BLaER1 treated with 17β-estradiol and CSF1 and Interleukin-3, amounts not matched to agents 10 nM and 100 nM (cell line): Measurements from ENCODE around the gene MYL12B.

Experiments
- H3K27ac ChIP-seq, 11 experiments: shearing (Covaris generic); formaldehyde crosslinking; 2 replicates each; pipeline ENCODE4 v1.8.1; 2022
- H3K27me3 ChIP-seq, 11 experiments: shearing (Covaris generic); formaldehyde crosslinking; 2 replicates each; pipeline ENCODE4 v1.8.1; 2022
- H3K36me3 ChIP-seq, 11 experiments: shearing (Covaris generic); formaldehyde crosslinking; 2 replicates each; pipeline ENCODE4 v1.8.1; 2022
- H3K4me1 ChIP-seq, 10 experiments: shearing (Covaris generic); formaldehyde crosslinking; 2 replicates each; pipeline ENCODE4 v1.8.1; 2022
- H3K4me2 ChIP-seq, 11 experiments: shearing (Covaris generic); formaldehyde crosslinking; 2 replicates each; pipeline ENCODE4 v1.8.1; 2022
- H3K4me3 ChIP-seq, 10 experiments: shearing (Covaris generic); formaldehyde crosslinking; 2 replicates each; pipeline ENCODE4 v1.8.1; 2022
- H3K9ac ChIP-seq, 11 experiments: shearing (Covaris generic); formaldehyde crosslinking; 2 replicates each; pipeline ENCODE4 v1.8.1; 2022
- H3K9me3 ChIP-seq, 11 experiments: shearing (Covaris generic); formaldehyde crosslinking; replicated peaks in 1 of 11; 2 replicates each; pipeline ENCODE4 v1.8.1; 2022
- H4K20me1 ChIP-seq, 11 experiments: shearing (Covaris generic); formaldehyde crosslinking; 2 replicates each; pipeline ENCODE4 v1.8.1; 2022
- Cebpa-rat ChIP-seq, 11 experiments: shearing (Covaris generic); IDR thresholded peaks; 2 replicates each; pipeline ENCODE4 v1.8.1; 2022

Gene MYL12B

DNA sequence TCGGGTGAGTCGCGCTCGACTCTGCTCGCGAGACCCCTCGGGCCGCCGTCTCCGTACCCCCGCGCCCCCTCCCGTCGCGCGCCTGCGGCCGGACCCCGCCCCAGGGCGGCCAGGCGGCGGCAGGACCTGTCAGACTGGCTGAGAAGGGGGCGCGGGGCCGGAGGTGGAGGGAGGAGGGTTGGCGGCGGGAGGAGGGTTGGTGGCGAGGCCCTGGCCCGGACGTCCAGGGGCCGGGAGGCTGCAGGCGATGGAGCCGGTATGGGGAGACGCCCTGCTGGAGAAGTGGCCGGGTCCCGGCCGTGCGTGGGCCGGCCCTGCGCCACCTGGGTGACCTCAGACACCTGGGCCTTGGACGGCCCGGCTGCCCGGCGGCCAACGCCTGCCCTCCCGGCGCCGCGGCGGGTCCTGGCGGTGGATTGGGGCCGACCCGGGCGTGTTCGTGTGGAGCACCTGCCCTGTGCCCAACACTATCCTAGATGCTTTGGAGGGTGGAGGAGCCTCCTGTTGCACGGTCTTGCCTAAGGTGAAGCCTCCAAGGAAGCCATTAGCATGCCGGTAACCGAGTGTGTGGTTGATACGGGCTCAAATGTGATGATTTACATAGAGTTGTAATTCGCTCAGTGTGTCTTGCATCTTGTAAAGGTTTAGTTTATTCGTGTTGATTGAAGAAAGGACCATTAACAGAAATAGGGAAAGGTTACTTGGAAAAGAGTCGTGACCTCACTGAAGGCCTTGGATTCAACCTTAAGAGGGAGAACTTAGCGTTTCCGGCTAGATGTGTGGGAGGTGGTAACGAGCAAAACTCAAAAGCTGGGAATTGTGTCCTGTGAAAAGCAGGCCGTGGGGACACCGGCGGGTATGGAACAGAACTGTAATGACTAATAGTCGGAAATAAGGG is 550 bp downstream of the MYL12B start:
- Histone ChIP-seq H3K36me3 (peaks cover 14 to 29% (median 21%) of the 10 kb centered on the region in 11 experiments), H3K4me2 (peak overlapping the region; percentile 87 to 94 (median 90)), H3K4me1 (peaks cover 68 to 79% (median 76%) of the 10 kb centered on the region in 10 experiments), H3K9ac (peak overlapping the region; percentile 97 to 99 (median 99)), H3K9me3 (no peaks in the 10 kb centered on the region), H3K27ac (peak overlapping the region; percentile 98 to 100 (median 99)), H3K27me3 (no peaks in the 10 kb centered on the region), H4K20me1 (peaks cover 48 to 69% (median 54%) of the 10 kb centered on the region in 11 experiments), H3K4me3 (peak overlapping the region; percentile 87 to 99 (median 97))
- no peak for TF ChIP-seq Cebpa-rat (IDR thresholded peaks at IDR 0.05)

- H3K9me3 ChIP-seq, result no peaks in the 10 kb centered on the region
- peak overlapping the region; percentile 97 to 99 (median 99) for H3K9ac ChIP-seq
- peak overlapping the region; percentile 98 to 100 (median 99) for H3K27ac ChIP-seq
- H3K4me3 ChIP-seq, result peak overlapping the region; percentile 87 to 99 (median 97)
- no peaks in the 10 kb centered on the region for H3K27me3 ChIP-seq
- H3K36me3 ChIP-seq, result peaks cover 6 to 23% (median 14%) of the 10 kb centered on the region in 11 experiments; a peak in 21 of 22 replicates
- no peak for TF ChIP-seq Cebpa-rat (IDR thresholded peaks at IDR 0.05)
- H4K20me1 ChIP-seq, result peaks cover 55 to 69% (median 61%) of the 10 kb centered on the region in 11 experiments
- peak overlapping the region; percentile 87 to 94 (median 90) for H3K4me2 ChIP-seq
- H3K4me1 ChIP-seq, result peaks cover 70 to 79% (median 76%) of the 10 kb centered on the region in 10 experiments
Measured at GRCh38 chr18:3263132-3263700, 1.3 kb downstream of the MYL12B start.

GRCh38 chr18:3264362-3264761 is 2.4 kb downstream of the MYL12B start:
- peak overlapping the region in 3 of 11 experiments; percentile 7 to 100 (median 100); a peak in 2 of 22 replicates for H3K27ac ChIP-seq
- peak overlapping the region; percentile 87 to 94 (median 90) for H3K4me2 ChIP-seq
- no peaks in the 10 kb centered on the region for H3K27me3 ChIP-seq
- peak overlapping the region in 9 of 10 experiments; percentile 87 to 99 (median 97); a peak in 15 of 20 replicates for H3K4me3 ChIP-seq
- peaks cover 0 to 18% (median 2%) of the 10 kb centered on the region in 11 experiments; a peak in 10 of 22 replicates for H3K36me3 ChIP-seq
- H3K9ac ChIP-seq, result peak overlapping the region in 4 of 11 experiments; percentile 97 to 99 (median 98); a peak in 7 of 22 replicates
- TF ChIP-seq Cebpa-rat (IDR thresholded peaks at IDR 0.05), result no peak
- peaks cover 66 to 73% (median 71%) of the 10 kb centered on the region in 11 experiments for H4K20me1 ChIP-seq
- no peaks in the 10 kb centered on the region for H3K9me3 ChIP-seq
- peaks cover 70 to 79% (median 76%) of the 10 kb centered on the region in 10 experiments for H3K4me1 ChIP-seq

DNA sequence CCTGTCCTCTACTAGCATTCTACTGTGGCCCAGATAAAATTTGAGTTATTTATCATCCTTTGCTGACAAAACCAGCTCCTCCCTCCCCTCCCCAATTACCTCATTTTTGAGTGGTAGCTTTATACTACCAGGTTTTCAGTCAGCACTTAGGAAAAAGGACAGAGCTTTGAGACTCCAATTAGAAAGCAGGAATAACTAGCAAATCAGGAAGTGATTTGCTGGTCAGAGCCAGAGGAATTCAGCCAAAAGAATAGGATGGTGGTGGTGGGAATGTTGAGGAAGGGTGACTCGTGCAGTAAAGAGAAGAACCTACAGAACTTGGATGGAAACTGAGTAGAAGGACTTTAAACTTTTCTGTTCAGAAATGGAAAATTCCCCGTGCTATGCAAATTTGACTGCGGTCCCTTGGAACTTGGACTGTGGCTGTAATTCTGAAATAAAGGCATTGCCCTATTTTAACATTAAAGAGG is 3.7 kb downstream of the MYL12B start:
- H3K4me1 ChIP-seq, result peaks cover 67 to 79% (median 76%) of the 10 kb centered on the region in 10 experiments
- peaks cover 77 to 85% (median 83%) of the 10 kb centered on the region in 11 experiments for H4K20me1 ChIP-seq
- peak overlapping the region in 6 of 11 experiments; percentile 1 to 41 (median 12); a peak in 3 of 22 replicates for H3K27ac ChIP-seq
- no peaks in the 10 kb centered on the region for H3K9me3 ChIP-seq
- H3K36me3 ChIP-seq, result peaks cover 0 to 16% (median 2%) of the 10 kb centered on the region in 11 experiments; a peak in 6 of 22 replicates
- peak overlapping the region in 2 of 11 experiments; percentile 14 to 51; a peak in 2 of 22 replicates for H3K9ac ChIP-seq
- no peaks in the 10 kb centered on the region for H3K27me3 ChIP-seq
- H3K4me2 ChIP-seq, result peak overlapping the region; percentile 61 to 94 (median 89)
- no peak for TF ChIP-seq Cebpa-rat (IDR thresholded peaks at IDR 0.05)
- peak overlapping the region in 1 of 10 experiments; percentile 1; a peak in 1 of 20 replicates for H3K4me3 ChIP-seq

- no peak overlapping the region for H3K4me3 ChIP-seq
- no peak for TF ChIP-seq Cebpa-rat (IDR thresholded peaks at IDR 0.05)
- H3K4me2 ChIP-seq, result peak overlapping the region; percentile 61 to 94 (median 89)
- peak overlapping the region in 4 of 11 experiments; percentile 2 to 41 (median 21); a peak in 3 of 22 replicates for H3K27ac ChIP-seq
- peak overlapping the region in 2 of 11 experiments; percentile 5 to 28; a peak in 3 of 22 replicates for H3K9ac ChIP-seq
- H4K20me1 ChIP-seq, result peaks cover 79 to 91% (median 88%) of the 10 kb centered on the region in 11 experiments
- peaks cover 64 to 77% (median 75%) of the 10 kb centered on the region in 10 experiments for H3K4me1 ChIP-seq
- H3K36me3 ChIP-seq, result peaks cover 0 to 16% (median 2%) of the 10 kb centered on the region in 11 experiments; a peak in 7 of 22 replicates
- no peaks in the 10 kb centered on the region for H3K27me3 ChIP-seq
- H3K9me3 ChIP-seq, result no peaks in the 10 kb centered on the region
Measured at GRCh38 chr18:3266062-3266608, 4.2 kb downstream of the MYL12B start.

DNA sequence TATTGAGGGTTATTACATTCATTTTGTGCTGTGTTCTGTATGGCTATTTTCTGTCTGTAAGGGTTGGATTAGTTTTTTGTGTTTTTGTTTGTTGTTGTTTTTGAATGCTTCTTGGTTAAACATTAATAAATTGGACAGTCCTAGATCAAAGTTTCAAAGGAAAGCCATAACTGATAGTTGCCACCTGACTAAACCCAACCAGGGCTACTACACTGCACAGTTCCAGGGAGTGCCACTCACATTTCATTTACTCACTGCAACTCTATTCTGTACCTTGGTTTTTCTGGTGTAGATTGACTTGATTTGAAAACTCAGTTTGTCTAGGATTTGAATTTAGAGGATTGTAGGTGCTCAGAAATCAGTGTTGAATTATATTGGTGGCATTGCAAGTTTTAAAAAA is 6.4 kb downstream of the MYL12B start:
- peaks cover 87 to 100% (median 100%) of the 10 kb centered on the region in 11 experiments for H4K20me1 ChIP-seq
- TF ChIP-seq Cebpa-rat (IDR thresholded peaks at IDR 0.05), result no peak
- no peak overlapping the region for H3K27ac ChIP-seq

GRCh38 chr18:3269241-3269913 is 7.4 kb downstream of the MYL12B start:
- Histone ChIP-seq H3K27ac (peak overlapping the region in 5 of 11 experiments; percentile 7 to 31 (median 31); a peak in 7 of 22 replicates), H3K36me3 (peaks cover 20 to 45% (median 28%) of the 10 kb centered on the region in 11 experiments), H3K4me2 (peak overlapping the region; percentile 34 to 94 (median 89))

More for the DNA sequence above, 6.4 kb downstream of the MYL12B start:
- H3K4me1 ChIP-seq, result peaks cover 64 to 86% (median 76%) of the 10 kb centered on the region in 10 experiments
- H3K9me3 ChIP-seq, result no peaks in the 10 kb centered on the region
- H3K27me3 ChIP-seq, result no peaks in the 10 kb centered on the region
- H3K9ac ChIP-seq, result no peak overlapping the region
- H3K4me3 ChIP-seq, result no peak overlapping the region
- peaks cover 9 to 34% (median 17%) of the 10 kb centered on the region in 11 experiments for H3K36me3 ChIP-seq
- peak overlapping the region; percentile 22 to 94 (median 89); a peak in 18 of 22 replicates for H3K4me2 ChIP-seq

More at GRCh38 chr18:3269241-3269913, 7.4 kb downstream of the MYL12B start:
- TF ChIP-seq Cebpa-rat (IDR thresholded peaks at IDR 0.05), result no peak
- Histone ChIP-seq H3K9me3 (0 out of 22 replicates have a peak, but pooled peaks cover 0 to under 1% (median 0%) of the 10 kb centered on the region in 11 experiments), H3K27me3 (no peaks in the 10 kb centered on the region), H3K9ac (no peak overlapping the region), H3K4me3 (no peak overlapping the region), H3K4me1 (peaks cover 53 to 76% (median 65%) of the 10 kb centered on the region in 10 experiments), H4K20me1 (peaks cover 80 to 100% (median 94%) of the 10 kb centered on the region in 11 experiments)
